ENCODE measurements around the gene FBN1. TPM values are rescaled to one million over a fixed set of nuclear protein-coding genes. Genes with fewer than 3 reads are reported as not detected.

FBN1 gene
- total and polyA plus RNA-seq, 2 experiments from 2014 or later = 2.1 to 5.3 TPM

- Histone ChIP-seq H3K9me3 (ENCODE audit: low read depth) (no peaks in the 10 kb centered on the region), H3K4me3 (no peak overlapping the region), H3K4me1 (ENCODE audit: low read depth) (no peaks in the 10 kb centered on the region), H3K27ac (no peak overlapping the region), H3K36me3 (no peaks in the 10 kb centered on the region), H3K27me3 (no peaks in the 10 kb centered on the region)
- peak in 1 of 2 donors; percentile 97 for DNase-seq (ENCODE audit: low read depth in 1 of 2, low spot score in 1 of 2)
- TF ChIP-seq, protein P1, sequence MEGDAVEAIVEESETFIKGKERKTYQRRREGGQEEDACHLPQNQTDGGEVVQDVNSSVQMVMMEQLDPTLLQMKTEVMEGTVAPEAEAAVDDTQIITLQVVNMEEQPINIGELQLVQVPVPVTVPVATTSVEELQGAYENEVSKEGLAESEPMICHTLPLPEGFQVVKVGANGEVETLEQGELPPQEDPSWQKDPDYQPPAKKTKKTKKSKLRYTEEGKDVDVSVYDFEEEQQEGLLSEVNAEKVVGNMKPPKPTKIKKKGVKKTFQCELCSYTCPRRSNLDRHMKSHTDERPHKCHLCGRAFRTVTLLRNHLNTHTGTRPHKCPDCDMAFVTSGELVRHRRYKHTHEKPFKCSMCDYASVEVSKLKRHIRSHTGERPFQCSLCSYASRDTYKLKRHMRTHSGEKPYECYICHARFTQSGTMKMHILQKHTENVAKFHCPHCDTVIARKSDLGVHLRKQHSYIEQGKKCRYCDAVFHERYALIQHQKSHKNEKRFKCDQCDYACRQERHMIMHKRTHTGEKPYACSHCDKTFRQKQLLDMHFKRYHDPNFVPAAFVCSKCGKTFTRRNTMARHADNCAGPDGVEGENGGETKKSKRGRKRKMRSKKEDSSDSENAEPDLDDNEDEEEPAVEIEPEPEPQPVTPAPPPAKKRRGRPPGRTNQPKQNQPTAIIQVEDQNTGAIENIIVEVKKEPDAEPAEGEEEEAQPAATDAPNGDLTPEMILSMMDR (IDR thresholded peaks at IDR 0.05; ENCODE audit: low read depth, low read length) = no peak
These were observed 62.9 kb downstream of the FBN1 start for GRCh38 chr15:48582452-48583247.

- TF ChIP-seq, protein P1 (IDR thresholded peaks at IDR 0.05; ENCODE audit: low read depth, low read length) = no peak
- Histone ChIP-seq H3K9me3 (ENCODE audit: low read depth) (no peaks in the 10 kb centered on the region), H3K27me3 (no peaks in the 10 kb centered on the region), H3K4me3 (no peak overlapping the region), H3K27ac (no peak overlapping the region), H3K36me3 (no peaks in the 10 kb centered on the region), H3K4me1 (ENCODE audit: low read depth) (no peaks in the 10 kb centered on the region)
- peak in 1 of 2 donors; percentile 43 for DNase-seq (ENCODE audit: low read depth in 1 of 2, low spot score in 1 of 2)
These were observed 64.3 kb downstream of the FBN1 start for GRCh38 chr15:48581219-48581618.

- DNase-seq (ENCODE audit: low read depth in 1 of 2, low spot score in 1 of 2) = peak in 1 of 2 donors; percentile 53
- Histone ChIP-seq H3K27me3 (no peaks in the 10 kb centered on the region), H3K9me3 (ENCODE audit: low read depth) (no peaks in the 10 kb centered on the region), H3K27ac (no peak overlapping the region), H3K4me1 (ENCODE audit: low read depth) (no peaks in the 10 kb centered on the region), H3K4me3 (no peak overlapping the region), H3K36me3 (no peaks in the 10 kb centered on the region)
- TF ChIP-seq, protein P1 (IDR thresholded peaks at IDR 0.05; ENCODE audit: low read depth, low read length) = no peak
These were observed 64.8 kb downstream of the FBN1 start for GRCh38 chr15:48580736-48581135.

DNA sequence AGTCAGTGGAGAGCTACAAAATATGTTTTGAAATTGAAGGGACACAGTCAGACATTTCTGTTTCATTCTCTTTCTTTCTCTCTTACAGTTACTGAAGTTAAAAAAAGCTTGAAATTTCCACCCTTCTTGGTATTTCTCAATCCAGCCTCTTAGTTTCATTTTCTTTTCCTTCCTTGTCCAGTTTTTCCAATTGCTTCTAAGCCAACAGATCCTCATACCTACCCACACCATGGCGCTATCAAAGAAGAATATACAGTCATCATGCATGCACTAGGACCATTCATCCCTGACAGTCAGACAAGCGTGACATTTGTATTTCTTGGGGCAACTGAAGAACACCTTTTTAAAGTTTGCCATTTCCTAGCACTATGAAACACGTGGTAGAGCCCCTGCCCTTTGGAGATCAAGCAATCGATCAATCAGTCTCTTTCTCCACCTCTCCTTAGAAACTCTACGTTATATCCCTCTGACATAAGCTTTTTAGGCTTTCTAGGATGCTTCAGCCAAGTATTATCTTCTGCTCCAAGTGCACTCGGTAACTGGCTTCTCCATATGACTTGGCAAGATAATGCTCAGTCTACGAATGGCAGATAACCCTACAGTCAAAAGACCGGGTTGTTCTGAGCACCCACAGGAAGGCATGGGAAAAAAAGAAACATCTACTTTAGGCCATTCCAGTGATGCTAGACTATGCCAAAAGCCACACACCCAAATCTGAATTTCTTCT lies 65.4 kb downstream of the FBN1 start:
- Histone ChIP-seq H3K27ac (no peak overlapping the region), H3K4me3 (no peak overlapping the region), H3K27me3 (no peaks in the 10 kb centered on the region), H3K4me1 (ENCODE audit: low read depth) (no peaks in the 10 kb centered on the region), H3K9me3 (ENCODE audit: low read depth) (no peaks in the 10 kb centered on the region), H3K36me3 (no peaks in the 10 kb centered on the region)
- TF ChIP-seq, protein P1 (IDR thresholded peaks at IDR 0.05; ENCODE audit: low read depth, low read length) = no peak
- peak in 1 of 2 donors; percentile 64 for DNase-seq (ENCODE audit: low read depth in 1 of 2, low spot score in 1 of 2)

DNA sequence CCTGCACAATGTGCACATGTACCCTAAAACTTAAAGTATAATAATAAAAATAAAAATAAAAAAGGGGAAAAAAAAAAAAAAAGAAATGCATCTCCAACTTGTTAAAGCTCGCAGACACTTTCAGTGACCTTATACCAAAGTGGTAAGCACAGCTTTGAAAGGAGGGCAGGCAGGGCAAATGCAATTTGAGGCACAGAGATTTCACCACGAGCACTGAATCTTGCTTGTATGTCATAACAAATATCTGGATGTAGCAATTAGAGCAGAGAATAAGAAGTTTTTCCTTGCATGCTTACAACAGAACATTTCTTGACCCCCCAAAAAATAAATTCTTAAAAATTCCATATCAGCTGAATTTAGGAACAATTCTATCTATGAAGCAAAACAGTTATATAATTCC lies 66.5 kb downstream of the FBN1 start:
- Histone ChIP-seq H3K36me3 (no peaks in the 10 kb centered on the region), H3K9me3 (ENCODE audit: low read depth) (no peaks in the 10 kb centered on the region), H3K4me3 (no peak overlapping the region), H3K4me1 (ENCODE audit: low read depth) (peaks cover 6% of the 10 kb centered on the region), H3K27ac (no peak overlapping the region), H3K27me3 (no peaks in the 10 kb centered on the region)
- TF ChIP-seq, protein P1 (IDR thresholded peaks at IDR 0.05; ENCODE audit: low read depth, low read length) = no peak
- no peak for DNase-seq (ENCODE audit: low read depth in 1 of 2, low spot score in 1 of 2)
